ENCODE results near the gene AKAIN1. TPM values are rescaled to one million over a fixed set of nuclear protein-coding genes. Genes with fewer than 3 reads are reported as not detected.
A peak's percentile ranks its signal among the peaks of the same experiment; 100 is the strongest.

The AKAIN1 gene, protein sequence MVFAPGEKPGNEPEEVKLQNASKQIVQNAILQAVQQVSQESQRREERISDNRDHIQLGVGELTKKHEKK
- not detected for total RNA-seq

DNA sequence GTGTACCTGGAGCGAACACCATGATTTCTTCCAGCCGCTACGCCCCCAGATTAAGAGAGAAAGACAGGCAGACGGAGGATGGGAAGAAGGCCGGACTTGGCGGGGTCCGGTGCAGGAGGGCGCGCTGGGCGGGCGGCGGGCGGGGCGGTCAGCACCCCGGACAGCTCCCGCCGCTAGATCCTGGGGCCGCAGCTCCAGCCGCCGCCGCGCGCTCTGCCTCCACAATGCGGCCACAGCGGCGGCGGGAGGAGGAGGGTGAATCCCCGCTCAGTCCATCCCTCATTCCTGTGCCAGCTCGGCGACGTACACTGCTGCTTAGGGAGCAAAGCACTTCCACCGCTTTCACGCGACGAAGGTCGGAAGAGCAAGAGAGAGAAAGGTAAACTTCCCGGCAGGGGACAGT is at the start of gene AKAIN1:
Gene AKAIN1 (minus strand): TSS at position 226 of the 403 bp plus-strand sequence. CDS start 204 bp downstream, at position 22.
- H3K27me3 ChIP-seq = peaks cover 74% of the 10 kb centered on the region
- peak; percentile 61 for ATAC-seq
- H3K4me1 ChIP-seq = peaks cover 0 to 10% (median 0%) of the 10 kb centered on the region in 3 donors
- no peaks in the 10 kb centered on the region for H3K9me3 ChIP-seq
- no peak for TF ChIP-seq EP300 (IDR thresholded peaks at IDR 0.05)
- no peak for TF ChIP-seq POLR2AphosphoS5 (IDR thresholded peaks at IDR 0.05)
- no peak within 1 kb of the TSS for H3K4me3 ChIP-seq
- H3K27ac ChIP-seq = no peak within 1 kb of the TSS
- H3K36me3 ChIP-seq = no peaks in the 10 kb centered on the region
- WGBS, 2 donors (ENCODE audit: low coverage in 1 of 2) = 1 to 10% methylated on average over 17 to 20 of the region's 37 CpGs

DNA sequence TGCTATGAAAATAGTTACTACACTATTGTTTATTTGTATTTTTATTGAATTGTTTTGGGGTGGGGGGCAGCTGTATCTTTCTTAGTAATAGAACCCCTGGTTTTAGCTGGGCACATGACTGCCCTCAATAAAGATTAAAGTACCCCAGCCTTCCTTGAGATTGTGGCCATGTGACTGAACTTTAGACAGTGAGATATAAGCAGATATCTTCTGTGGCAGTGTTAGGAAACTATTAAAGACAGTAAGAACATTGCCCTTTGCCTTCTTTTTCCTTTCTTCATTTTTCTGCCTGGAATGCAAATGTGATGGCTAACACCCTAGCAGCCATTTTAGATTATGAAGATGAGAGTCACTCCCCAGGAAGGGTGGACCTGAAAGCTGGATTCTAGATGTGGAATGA is 47.9 kb upstream of the AKAIN1 start:
- Histone ChIP-seq H3K9me3 (no peaks in the 10 kb centered on the region), H3K36me3 (peaks cover 0 to 48% of the 10 kb centered on the region in 2 donors), H3K4me1 (peaks cover 3 to 26% (median 3%) of the 10 kb centered on the region in 3 donors), H3K27ac (no peak overlapping the region), H3K27me3 (no peaks in the 10 kb centered on the region), H3K4me3 (no peak overlapping the region)
- TF ChIP-seq POLR2AphosphoS5 (IDR thresholded peaks at IDR 0.05) (no peak), EP300 (IDR thresholded peaks at IDR 0.05) (no peak), POLR2A (IDR thresholded peaks at IDR 0.05) (no peak)
- TF ChIP-seq, protein P1, sequence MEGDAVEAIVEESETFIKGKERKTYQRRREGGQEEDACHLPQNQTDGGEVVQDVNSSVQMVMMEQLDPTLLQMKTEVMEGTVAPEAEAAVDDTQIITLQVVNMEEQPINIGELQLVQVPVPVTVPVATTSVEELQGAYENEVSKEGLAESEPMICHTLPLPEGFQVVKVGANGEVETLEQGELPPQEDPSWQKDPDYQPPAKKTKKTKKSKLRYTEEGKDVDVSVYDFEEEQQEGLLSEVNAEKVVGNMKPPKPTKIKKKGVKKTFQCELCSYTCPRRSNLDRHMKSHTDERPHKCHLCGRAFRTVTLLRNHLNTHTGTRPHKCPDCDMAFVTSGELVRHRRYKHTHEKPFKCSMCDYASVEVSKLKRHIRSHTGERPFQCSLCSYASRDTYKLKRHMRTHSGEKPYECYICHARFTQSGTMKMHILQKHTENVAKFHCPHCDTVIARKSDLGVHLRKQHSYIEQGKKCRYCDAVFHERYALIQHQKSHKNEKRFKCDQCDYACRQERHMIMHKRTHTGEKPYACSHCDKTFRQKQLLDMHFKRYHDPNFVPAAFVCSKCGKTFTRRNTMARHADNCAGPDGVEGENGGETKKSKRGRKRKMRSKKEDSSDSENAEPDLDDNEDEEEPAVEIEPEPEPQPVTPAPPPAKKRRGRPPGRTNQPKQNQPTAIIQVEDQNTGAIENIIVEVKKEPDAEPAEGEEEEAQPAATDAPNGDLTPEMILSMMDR (IDR thresholded peaks at IDR 0.05) = no peak
- ATAC-seq = no peak

DNA sequence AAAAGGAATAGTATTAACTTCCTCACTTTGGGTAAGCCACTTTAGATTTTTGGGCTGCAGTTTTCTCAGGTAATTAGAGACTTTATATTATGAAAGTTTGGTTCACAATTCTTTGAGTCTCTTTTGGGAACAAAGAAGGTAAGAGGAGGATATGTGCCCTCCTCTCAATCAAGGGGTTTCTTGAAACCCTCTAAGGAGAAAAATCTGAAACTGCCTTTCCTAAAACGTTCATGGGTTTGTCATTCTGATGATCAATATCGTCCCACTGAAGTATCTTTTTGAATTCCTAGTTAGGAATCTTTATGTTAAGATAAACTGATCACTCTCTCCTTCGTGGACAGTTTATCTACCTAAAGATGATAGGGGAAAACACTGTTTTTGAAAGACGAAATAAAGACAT is 42.4 kb upstream of the AKAIN1 start:
- Histone ChIP-seq H3K4me3 (peak overlapping the region; percentile 77 to 94), H3K36me3 (peaks cover 0 to 41% of the 10 kb centered on the region in 2 donors), H3K27me3 (no peaks in the 10 kb centered on the region), H3K9me3 (peaks cover 0 to under 1% (median 0%) of the 10 kb centered on the region in 3 donors), H3K27ac (no peak overlapping the region), H3K4me1 (peaks cover 5 to 58% (median 10%) of the 10 kb centered on the region in 3 donors)
- no peak for ATAC-seq
- 60 to 61% methylated on average over 4 of the region's 4 CpGs for WGBS, 2 donors (ENCODE audit: low coverage in 1 of 2)
- TF ChIP-seq, protein P1 (IDR thresholded peaks at IDR 0.05) = no peak
- TF ChIP-seq EP300 (IDR thresholded peaks at IDR 0.05) (no peak), POLR2AphosphoS5 (IDR thresholded peaks at IDR 0.05) (no peak), POLR2A (IDR thresholded peaks at IDR 0.05) (no peak)

DNA sequence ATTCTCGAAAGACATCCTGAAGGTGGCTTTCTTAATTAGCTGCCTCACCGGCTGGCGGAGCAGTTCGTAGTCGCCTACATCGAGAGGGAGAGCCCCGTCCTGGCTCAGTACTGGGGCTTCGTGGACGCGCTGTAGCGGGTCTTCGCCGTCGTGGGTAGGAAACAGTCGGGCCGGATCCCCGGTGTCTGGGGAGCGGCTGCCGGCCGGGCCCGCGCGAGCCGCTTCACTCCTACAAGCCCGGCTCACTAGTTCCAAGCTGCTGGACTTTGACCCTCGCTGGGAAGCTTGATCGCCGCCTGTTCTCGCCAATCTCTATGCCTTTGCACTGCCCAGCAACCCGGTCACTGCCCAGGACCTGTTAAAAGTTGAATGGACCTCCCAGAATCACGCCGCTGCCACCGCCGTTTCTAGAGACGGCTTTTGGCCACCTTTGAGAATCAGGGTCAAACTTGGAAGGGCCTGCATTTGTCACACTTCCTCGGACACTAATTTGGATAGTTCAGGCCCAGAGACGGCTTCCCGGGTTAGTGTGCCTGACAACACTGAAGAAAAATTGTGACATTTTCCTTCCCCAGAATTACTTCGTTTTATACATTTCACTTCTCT is 41.4 kb upstream of the AKAIN1 start:
- peak; percentile 51 for ATAC-seq
- no peaks in the 10 kb centered on the region for H3K27me3 ChIP-seq
- H3K27ac ChIP-seq = peak overlapping the region; percentile 97 to 99 (median 98)
- H3K9me3 ChIP-seq = peaks cover 0 to 2% (median 0%) of the 10 kb centered on the region in 3 donors
- peaks cover 0 to 32% of the 10 kb centered on the region in 2 donors for H3K36me3 ChIP-seq
- peaks cover 5 to 58% (median 10%) of the 10 kb centered on the region in 3 donors for H3K4me1 ChIP-seq
- no peak for TF ChIP-seq EP300 (IDR thresholded peaks at IDR 0.05)
- TF ChIP-seq POLR2AphosphoS5 (IDR thresholded peaks at IDR 0.05) = no peak
- TF ChIP-seq, protein P1 (IDR thresholded peaks at IDR 0.05) = no peak
- TF ChIP-seq POLR2A (IDR thresholded peaks at IDR 0.05) = no peak
- H3K4me3 ChIP-seq = peak overlapping the region; percentile 77 to 94
- 0% methylated on average over 3 to 4 of the region's 39 CpGs for WGBS, 2 donors (ENCODE audit: low coverage in 1 of 2)

DNA sequence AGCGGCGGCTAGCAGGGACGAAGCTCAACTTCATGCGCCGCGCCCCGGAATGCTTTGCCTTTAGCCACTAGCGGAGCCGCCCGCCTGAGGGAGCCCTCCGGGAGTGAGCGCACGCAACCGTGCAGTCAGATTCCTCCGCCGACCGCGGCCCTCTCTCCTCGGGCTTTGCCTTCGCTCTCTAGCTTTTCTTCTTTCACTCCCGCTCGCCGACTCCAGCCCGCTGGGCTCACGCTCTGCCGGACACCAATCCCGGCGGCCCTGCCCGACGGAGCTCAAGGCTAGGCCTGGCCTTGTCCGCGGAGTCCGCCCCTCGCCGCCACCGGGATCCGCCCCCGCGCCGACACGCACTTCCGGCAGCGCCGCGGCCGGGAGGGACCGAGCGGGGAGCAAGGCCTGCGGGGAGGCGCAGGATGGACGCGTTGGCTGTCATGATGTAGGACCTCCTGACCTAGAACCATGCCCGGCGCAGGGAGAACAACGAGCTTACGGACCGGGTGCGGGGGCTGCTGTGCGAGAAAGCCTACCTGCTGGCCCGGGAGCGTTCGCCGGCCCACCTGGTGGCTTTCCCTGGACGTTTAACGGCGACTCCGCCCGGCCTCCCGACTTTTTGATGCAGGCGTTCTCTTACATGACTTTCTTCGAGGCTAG is 40.8 kb upstream of the AKAIN1 start:
- Histone ChIP-seq H3K27ac (peak overlapping the region; percentile 97 to 99 (median 98)), H3K4me1 (peaks cover 5 to 58% (median 10%) of the 10 kb centered on the region in 3 donors), H3K27me3 (no peaks in the 10 kb centered on the region), H3K9me3 (peaks cover 0 to 2% (median 0%) of the 10 kb centered on the region in 3 donors), H3K4me3 (peak overlapping the region; percentile 77 to 94), H3K36me3 (peaks cover 0 to 25% of the 10 kb centered on the region in 2 donors)
- WGBS, 2 donors (ENCODE audit: low coverage in 1 of 2) = 0 to 2% methylated on average over 11 to 13 of the region's 71 CpGs
- TF ChIP-seq, protein P1 (IDR thresholded peaks at IDR 0.05) = peak in 3 of 4 experiments; percentile 21 to 52 (median 52)
- TF ChIP-seq EP300 (IDR thresholded peaks at IDR 0.05) (no peak), POLR2AphosphoS5 (IDR thresholded peaks at IDR 0.05) (peak; percentile 76), POLR2A (IDR thresholded peaks at IDR 0.05) (peak; percentile 60 to 67)
- ATAC-seq = peak; percentile 98

Measured in gastroesophageal sphincter (tissue), 4 donors.